GM23338 (cell line): ENCODE data around the gene IQCE. TPM values are rescaled to one million over a fixed set of nuclear protein-coding genes. Genes with fewer than 3 reads are reported as not detected.

Experiments
- ATAC-seq: fragments of 200-7000 bp; cut with Tn5 transposase; 3 replicates; pipeline ENCODE4 v1.9.1; 2020
- DNase-seq: peaks from one replicate; pipeline ENCODE4 v3.0.0-alpha.2; 2015; ENCODE audit warnings: low spot score
- H2AFZ ChIP-seq: fragments of 200-600 bp; sonication (generic); 2 replicates; pipeline ENCODE4 v1.8.0; 2016; ENCODE audit warnings: antibody characterized with exemption, mild to moderate bottlenecking, moderate library complexity
- H3F3A ChIP-seq: fragments of 200-600 bp; sonication (generic); replicated peaks from 2 replicates; pipeline ENCODE4 v1.8.0; 2017; ENCODE audit warnings: antibody characterized with exemption, mixed run types, low read depth
- H3K27ac ChIP-seq: fragments of 200-600 bp; sonication (generic); 2 replicates; pipeline ENCODE4 v1.6.1; 2016; ENCODE audit warnings: low read depth
- H3K27me3 ChIP-seq: fragments of 200-600 bp; sonication (generic); 2 replicates; pipeline ENCODE4 v1.8.0; 2016; ENCODE audit warnings: mild to moderate bottlenecking, mixed run types, moderate library complexity; ENCODE audit not compliant: insufficient read depth
- H3K36me3 ChIP-seq: fragments of 200-600 bp; sonication (generic); 2 replicates; pipeline ENCODE4 v1.8.0; 2016; ENCODE audit warnings: mild to moderate bottlenecking; ENCODE audit not compliant: insufficient read depth
- H3K4me1 ChIP-seq: fragments of 200-600 bp; sonication (generic); 2 replicates; pipeline ENCODE4 v1.8.0; 2016; ENCODE audit warnings: mild to moderate bottlenecking, moderate library complexity; ENCODE audit not compliant: insufficient read depth
- H3K4me2 ChIP-seq: fragments of 200-600 bp; sonication (generic); 2 replicates; pipeline ENCODE4 v1.7.1; 2017; ENCODE audit warnings: mixed run types
- H3K4me3 ChIP-seq: fragments of 200-600 bp; sonication (generic); 2 replicates; pipeline ENCODE4 v1.6.1; 2016; ENCODE audit warnings: mixed run types
- H3K79me2 ChIP-seq: fragments of 200-600 bp; sonication (generic); replicated peaks from 2 replicates; pipeline ENCODE4 v1.8.0; 2017; ENCODE audit warnings: mild to moderate bottlenecking; ENCODE audit not compliant: insufficient read depth
- H3K9me2 ChIP-seq: fragments of 200-600 bp; sonication (generic); 2 replicates; pipeline ENCODE4 v1.8.0; 2017; ENCODE audit not compliant: insufficient read depth
- H4K20me1 ChIP-seq: fragments of 200-600 bp; sonication (generic); replicated peaks from 2 replicates; pipeline ENCODE4 v1.8.0; 2017; ENCODE audit warnings: mild to moderate bottlenecking; ENCODE audit not compliant: insufficient read depth
- H3K27ac Mint-ChIP-seq: 2 replicates; pipeline ENCODE4 v1.8.0; 2020; ENCODE audit warnings: inconsistent platforms, mild to moderate bottlenecking, moderate library complexity, mixed read lengths
- H3K27me3 Mint-ChIP-seq: 3 replicates; pipeline ENCODE4 v1.8.0; 2022; ENCODE audit warnings: low read depth, mild to moderate bottlenecking, moderate library complexity, mixed read lengths, inconsistent platforms; ENCODE audit not compliant: insufficient read depth, poor library complexity
- H3K36me3 Mint-ChIP-seq: 3 replicates; pipeline ENCODE4 v1.8.0; 2021; ENCODE audit warnings: low read depth, mild to moderate bottlenecking, inconsistent platforms, moderate library complexity, mixed read lengths
- H3K4me1 Mint-ChIP-seq: 3 replicates; pipeline ENCODE4 v1.8.0; 2020; ENCODE audit warnings: mild to moderate bottlenecking, inconsistent platforms, mixed read lengths
- H3K4me3 Mint-ChIP-seq: 3 replicates; pipeline ENCODE4 v1.8.0; 2021; ENCODE audit warnings: moderate library complexity, mild to moderate bottlenecking, inconsistent platforms, mixed read lengths
- H3K9me3 Mint-ChIP-seq: 3 replicates; pipeline ENCODE4 v1.8.0; 2020; ENCODE audit warnings: moderate library complexity, mild to moderate bottlenecking, inconsistent platforms, mixed read lengths
- CREB1 ChIP-seq: fragments of 250-450 bp; sonication (Bioruptor Pico); IDR thresholded peaks from 2 replicates; pipeline ENCODE4 v1.5.0; 2020; ENCODE audit warnings: low read depth, mild to moderate bottlenecking, moderate library complexity
- CTCF ChIP-seq, 2 experiments: fragments of 200-600 bp in 1 of 2; sonication (generic) in 1 of 2; conservative IDR thresholded peaks; 2 replicates each; pipeline versions ENCODE4 v1.5.1 to v1.6.1; 2016 to 2017; ENCODE audit warnings: antibody characterized with exemption in 2 of 2, low read depth in 2 of 2, mild to moderate bottlenecking in 2 of 2, moderate library complexity in 1 of 2
- ETS1 ChIP-seq: IDR thresholded peaks from 2 replicates; pipeline ENCODE4 v1.6.1; 2016; ENCODE audit warnings: antibody characterized with exemption
- EZH2 ChIP-seq: fragments of 200-600 bp; sonication (generic); IDR thresholded peaks from one replicate; pipeline ENCODE4 v1.8.0; 2017; ENCODE audit warnings: antibody characterized with exemption, mild to moderate bottlenecking, low read depth; ENCODE audit not compliant: unreplicated experiment
- JUNB ChIP-seq: IDR thresholded peaks from one replicate; pipeline ENCODE4 v1.6.1; 2016; ENCODE audit warnings: antibody characterized with exemption; ENCODE audit not compliant: unreplicated experiment
- POLR2AphosphoS5 ChIP-seq: IDR thresholded peaks from 2 replicates; pipeline ENCODE4 v1.6.1; 2016; ENCODE audit warnings: antibody characterized with exemption, low read depth
- STAT1 ChIP-seq: IDR thresholded peaks from one replicate; pipeline ENCODE4 v1.6.1; 2016; ENCODE audit warnings: antibody characterized with exemption; ENCODE audit not compliant: unreplicated experiment
- ZNF114 ChIP-seq: fragments of 250-450 bp; sonication (Bioruptor Pico); IDR thresholded peaks from 2 replicates; pipeline ENCODE4 v1.5.0; 2020; ENCODE audit warnings: mild to moderate bottlenecking, moderate library complexity
- ZNF462 ChIP-seq: fragments of 250-450 bp; sonication (Bioruptor Pico); IDR thresholded peaks from 2 replicates; pipeline ENCODE4 v1.5.0; 2020; ENCODE audit warnings: mild to moderate bottlenecking, moderate library complexity
- polyA plus RNA-seq: library from polyadenylated mRNA; unstranded; fragments of >200 nt; fragmentation: Nextera tagmentation; extraction: Ambion mirVana; gene quantifications from 2 replicates; pipeline ENCODE4 v1.2.1, GENCODE V29; 2016
- total RNA-seq: library from RNA; depleted of rRNA; stranded (reverse); fragments of >200 nt; shearing (Covaris generic); gene quantifications from 2 replicates; pipeline ENCODE4 v1.2.3, GENCODE V29; 2014

IQCE gene
- total and polyA plus RNA-seq, 2 experiments from 2014 or later = 5.0 to 7.7 TPM

GRCh38 chr7:2596464-2597272 lies 37.9 kb downstream of the IQCE start:
- H3K4me2 ChIP-seq = no peak overlapping the region
- H4K20me1 ChIP-seq = no peaks in the 10 kb centered on the region
- H3K79me2 ChIP-seq = no peaks in the 10 kb centered on the region
- Mint-ChIP-seq H3K27me3 (peaks cover 13% of the 10 kb centered on the region), H3K4me3 (no peak overlapping the region), H3K9me3 (no peaks in the 10 kb centered on the region), H3K4me1 (no peaks in the 10 kb centered on the region; the same call in 2 of the 3 replicates), H3K36me3 (no peaks in the 10 kb centered on the region; the same call in 1 of the 3 replicates), H3K27ac (no peak overlapping the region)
- DNase-seq (no peak), ATAC-seq (no peak)
- no peaks in the 10 kb centered on the region for H3K9me2 ChIP-seq
- H3K27ac ChIP-seq = 0 out of 2 replicates have a peak overlapping the region, but pooled peaks have one; percentile 19
- H2AFZ ChIP-seq = no peak overlapping the region
- no peaks in the 10 kb centered on the region for H3K4me1 ChIP-seq
- no peak for TF ChIP-seq EZH2
- H3K4me3 ChIP-seq = no peak overlapping the region
- H3K27me3 ChIP-seq = no peaks in the 10 kb centered on the region
- H3F3A ChIP-seq = 0 out of 2 replicates have a peak, but pooled peaks cover 7% of the 10 kb centered on the region
- H3K36me3 ChIP-seq = no peaks in the 10 kb centered on the region

GRCh38 chr7:2597273-2597640 lies 38.5 kb downstream of the IQCE start:
- DNase-seq (no peak), ATAC-seq (no peak)
- Mint-ChIP-seq H3K36me3 (no peaks in the 10 kb centered on the region; the same call in 1 of the 3 replicates), H3K9me3 (no peaks in the 10 kb centered on the region), H3K27ac (no peak overlapping the region), H3K4me1 (no peaks in the 10 kb centered on the region; the same call in 2 of the 3 replicates), H3K4me3 (no peak overlapping the region), H3K27me3 (peaks cover 13% of the 10 kb centered on the region)
- H2AFZ ChIP-seq = no peak overlapping the region
- H3K9me2 ChIP-seq = no peaks in the 10 kb centered on the region
- no peaks in the 10 kb centered on the region for H3K4me1 ChIP-seq
- H3K4me3 ChIP-seq = no peak overlapping the region
- 0 out of 2 replicates have a peak, but pooled peaks cover 7% of the 10 kb centered on the region for H3F3A ChIP-seq
- no peaks in the 10 kb centered on the region for H4K20me1 ChIP-seq
- H3K27ac ChIP-seq = 0 out of 2 replicates have a peak overlapping the region, but pooled peaks have one; percentile 19
- H3K36me3 ChIP-seq = no peaks in the 10 kb centered on the region
- no peaks in the 10 kb centered on the region for H3K27me3 ChIP-seq
- no peak overlapping the region for H3K4me2 ChIP-seq
- no peaks in the 10 kb centered on the region for H3K79me2 ChIP-seq
- TF ChIP-seq CREB1 = no peak
- TF ChIP-seq POLR2AphosphoS5 = no peak
- no peak for TF ChIP-seq ETS1
- TF ChIP-seq JUNB = no peak
- no peak for TF ChIP-seq ZNF114 (CRISPR knock-in tag)
- no peak for TF ChIP-seq CTCF (conservative IDR thresholded peaks at IDR 0.05; ENCODE audit: low read depth in 2 of 2)
- TF ChIP-seq STAT1 = no peak
- no peak for TF ChIP-seq ZNF462 (CRISPR knock-in tag)
